HepG2 (cell line): ENCODE results near the gene C20orf204. TPM values are rescaled to one million over a fixed set of nuclear protein-coding genes. Genes with fewer than 3 reads are reported as not detected.

Experiments
- BCLAF1 ChIP-seq: fragments of 450-650 bp; IDR thresholded peaks from 2 replicates; pipeline ENCODE4 v1.6.1; 2017; ENCODE audit warnings: mild to moderate bottlenecking
- CEBPB ChIP-seq: IDR thresholded peaks from 2 replicates; pipeline ENCODE4 v1.6.1; 2011; ENCODE audit warnings: low read depth, low read length, improper control_type of control experiment, borderline replicate concordance
- ELF3 ChIP-seq: IDR thresholded peaks from 2 replicates; pipeline ENCODE4 v1.6.1; 2016; ENCODE audit warnings: missing genetic modification reagents, missing compliant biosample characterization
- EP300 ChIP-seq, 3 experiments: sonication (generic) in 1 of 3; formaldehyde crosslinking in 1 of 3; IDR thresholded peaks; 2 replicates each; pipeline versions ENCODE4 v1.5.1 to v1.6.1; 2011 to 2020; ENCODE audit warnings: low read depth in 2 of 3, low read length in 2 of 3, borderline replicate concordance in 1 of 3, improper control_type of control experiment in 1 of 3, mild to moderate bottlenecking in 1 of 3, missing genetic modification reagents in 1 of 3, moderate library complexity in 1 of 3
- FOXK1 ChIP-seq: sonication (generic); formaldehyde crosslinking; IDR thresholded peaks from 2 replicates; pipeline ENCODE4 v1.4.0; 2020; ENCODE audit warnings: low read depth, missing genetic modification reagents, borderline replicate concordance
- HOXA9 ChIP-seq: sonication (generic); formaldehyde crosslinking; IDR thresholded peaks from 2 replicates; pipeline ENCODE4 v1.8.1; 2022; ENCODE audit warnings: missing genetic modification reagents, mild to moderate bottlenecking, moderate library complexity, borderline replicate concordance
- MNT ChIP-seq: fragments of 450-650 bp; IDR thresholded peaks from 2 replicates; pipeline ENCODE4 v1.6.1; 2016
- NFATC3 ChIP-seq: sonication (generic); formaldehyde crosslinking; IDR thresholded peaks from 2 replicates; pipeline ENCODE4 v1.5.1; 2020; ENCODE audit warnings: mild to moderate bottlenecking, missing genetic modification reagents
- NFE2L2 ChIP-seq: fragments of 150-350 bp; IDR thresholded peaks from 2 replicates; pipeline ENCODE4 v1.6.1; 2014; ENCODE audit warnings: low read length
- RARG ChIP-seq: sonication (generic); formaldehyde crosslinking; IDR thresholded peaks from 2 replicates; pipeline ENCODE4 v1.4.0; 2020; ENCODE audit warnings: low read depth, mild to moderate bottlenecking, missing genetic modification reagents
- RFXAP ChIP-seq: sonication (generic); formaldehyde crosslinking; IDR thresholded peaks from 2 replicates; pipeline ENCODE4 v1.4.0; 2020; ENCODE audit warnings: missing genetic modification reagents, borderline replicate concordance
- SNAPC5 ChIP-seq: sonication (generic); formaldehyde crosslinking; IDR thresholded peaks from 2 replicates; pipeline ENCODE4 v1.8.1; 2023; ENCODE audit warnings: mild to moderate bottlenecking, missing genetic modification reagents, borderline replicate concordance
- ZBTB38 ChIP-seq: sonication (generic); formaldehyde crosslinking; IDR thresholded peaks from 2 replicates; pipeline ENCODE4 v1.5.1; 2020; ENCODE audit warnings: mild to moderate bottlenecking, missing genetic modification reagents
- ZBTB43 ChIP-seq: sonication (generic); formaldehyde crosslinking; conservative IDR thresholded peaks from 2 replicates; pipeline ENCODE4 v1.4.0; 2020; ENCODE audit warnings: missing genetic modification reagents
- ZNF205 ChIP-seq: IDR thresholded peaks from 2 replicates; pipeline ENCODE4 v1.6.1; 2018; ENCODE audit warnings: missing biosample characterization, missing genetic modification reagents
- ZNF704 ChIP-seq: sonication (generic); formaldehyde crosslinking; IDR thresholded peaks from 2 replicates; pipeline ENCODE4 v1.8.1; 2023; ENCODE audit warnings: mild to moderate bottlenecking, inconsistent platforms, moderate library complexity, missing genetic modification reagents, borderline replicate concordance
- ZNF800 ChIP-seq: sonication (generic); formaldehyde crosslinking; IDR thresholded peaks from 2 replicates; pipeline ENCODE4 v1.4.0; 2020; ENCODE audit warnings: missing genetic modification reagents
- polyA plus RNA-seq, 8 experiments: library from polyadenylated mRNA; depleted of rRNA in 3 of 8; stranded (reverse) in 7 of 8; unstranded in 1 of 8; fragments of >200 nt; fragmentation: Illumina TruSeq in 4 of 8; extraction: Trizol in 4 of 8; gene quantifications; 2 replicates each; pipeline versions ENCODE4 v1.2.1 to v1.2.3, GENCODE V29; 2011 to 2016; ENCODE audit warnings: low read depth in 4 of 8, missing spikeins in 1 of 8, mixed read lengths in 1 of 8; ENCODE audit not compliant: insufficient read depth in 1 of 8
- total RNA-seq, 5 experiments: library from RNA; depleted of rRNA; stranded (reverse); fragments of >200 nt; fragmentation: Illumina TruSeq; extraction: Trizol; gene quantifications; 2 replicates each; pipeline ENCODE4 v1.2.3, GENCODE V29; 2016; ENCODE audit warnings: low read depth in 1 of 5

The C20orf204 gene
- total and polyA plus RNA-seq, 2 of the 13 experiments (the other 11 are each of a cell fraction or from before 2014, with no cell fraction given) = 22.1 to 80.0 TPM

- TF ChIP-seq BCLAF1 = no peak
- 0 out of 2 replicates have a peak, but pooled peaks have one; percentile 32 for TF ChIP-seq ZBTB43 (CRISPR knock-in tag)
- TF ChIP-seq EP300 (IDR thresholded peaks at IDR 0.05; ENCODE audit: low read depth in 2 of 2, low read length in 2 of 2) = peak in 1 of 2 experiments; percentile 50; a peak in 1 of 4 replicates
- TF ChIP-seq EP300 (CRISPR knock-in tag; IDR thresholded peaks at IDR 0.05; ENCODE audit: borderline replicate concordance) = peak; percentile 30; the same call in 1 of the 2 replicates
- no peak for TF ChIP-seq SNAPC5 (CRISPR knock-in tag)
- TF ChIP-seq NFE2L2 = no peak
- TF ChIP-seq ZNF704 = 0 out of 2 replicates have a peak, but pooled peaks have one; percentile 48
- no peak for TF ChIP-seq NFATC3 (CRISPR knock-in tag)
- peak; percentile 85; the same call in 1 of the 2 replicates for TF ChIP-seq FOXK1 (CRISPR knock-in tag)
- TF ChIP-seq ZNF800 (CRISPR knock-in tag) = peak; percentile 53; the same call in 1 of the 2 replicates
- TF ChIP-seq ZBTB38 = no peak
- 0 out of 2 replicates have a peak, but pooled peaks have one; percentile 16 for TF ChIP-seq ELF3 (CRISPR knock-in tag)
- TF ChIP-seq CEBPB = no peak
- no peak for TF ChIP-seq RARG (CRISPR knock-in tag)
- TF ChIP-seq MNT = no peak
- peak; percentile 82; the same call in 1 of the 2 replicates for TF ChIP-seq ZNF205
- no peak for TF ChIP-seq HOXA9
- peak; percentile 39; the same call in 1 of the 2 replicates for TF ChIP-seq RFXAP (CRISPR knock-in tag)
Measured at GRCh38 chr20:64082126-64082731, 46.2 kb downstream of the C20orf204 start (continued).
